ENCODE data around the gene CAPN12.
"Not testable (repeated sequence)": the region's sequence is repeated elsewhere in the genome, so short reads cannot be mapped to it uniquely, and the experiment has no call there.

Gene CAPN12

DNA sequence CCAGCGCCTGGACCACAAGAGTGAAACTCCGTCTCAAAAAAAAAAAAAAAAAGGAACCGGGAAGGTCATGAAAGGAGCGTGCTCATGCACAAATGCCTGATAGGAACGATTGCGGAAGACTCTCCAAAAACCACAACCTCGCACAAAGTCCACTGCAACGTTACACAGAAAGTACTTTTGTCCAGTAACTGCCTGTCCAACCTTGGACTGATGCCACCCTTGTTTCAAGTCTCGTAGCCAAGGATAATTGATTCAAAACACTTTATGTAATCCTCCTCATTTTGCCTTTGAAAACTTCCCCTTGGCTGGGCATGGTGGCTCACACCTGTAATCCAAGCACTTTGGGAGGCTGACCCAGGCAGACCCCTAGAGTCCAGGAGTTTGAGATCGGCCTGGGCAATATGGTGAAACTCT lies 15.3 kb upstream of the CAPN12 start:
- no peak for DNase-seq
- no peak for TF ChIP-seq GATA1 (IDR thresholded peaks at IDR 0.05; ENCODE audit: low read depth, low read length)
- TF ChIP-seq POLR2A (IDR thresholded peaks at IDR 0.05; ENCODE audit: low read length), result no peak

GRCh38 chr19:38754196-38754595 lies 9.9 kb upstream of the CAPN12 start:
- DNase-seq, result not testable (repeated sequence)

DNA sequence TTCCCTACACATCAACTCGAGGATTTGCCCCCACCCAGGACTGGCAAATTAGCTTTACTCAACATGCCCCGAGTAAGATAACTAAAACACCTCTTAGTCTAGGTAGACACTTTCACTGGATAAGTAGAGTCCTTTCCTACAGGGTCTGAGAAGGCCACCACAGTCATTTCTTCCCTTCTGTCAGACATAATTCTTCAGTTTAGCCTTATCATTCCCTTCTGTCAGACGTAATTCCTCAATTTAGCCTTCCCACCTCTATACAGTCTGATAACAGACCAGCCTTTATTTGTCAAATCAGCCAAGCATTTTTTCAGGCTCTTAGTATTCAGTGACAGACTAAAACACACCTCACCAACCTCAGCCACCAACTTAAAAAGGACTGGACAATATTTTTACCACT lies 9.5 kb upstream of the CAPN12 start:
- not testable (repeated sequence) for DNase-seq

DNA sequence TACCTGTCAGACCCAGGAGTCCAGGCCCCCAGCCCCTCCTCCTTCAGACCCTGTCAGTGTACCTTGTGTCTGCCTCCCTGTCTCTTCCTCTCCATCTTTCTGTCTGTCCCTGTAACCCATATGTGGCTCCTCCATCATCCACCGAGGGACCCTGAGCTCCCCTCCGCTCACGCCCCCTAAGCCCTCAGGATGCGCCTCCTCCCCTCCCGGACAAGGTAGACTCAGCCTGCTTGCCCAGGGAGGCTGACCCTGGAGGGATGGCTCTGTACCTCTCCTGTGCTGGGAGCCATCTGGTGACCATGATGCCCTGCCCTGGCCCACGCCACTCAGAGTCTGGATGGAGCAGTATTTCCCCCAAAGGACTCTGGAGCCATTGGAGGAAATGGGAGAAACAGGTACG lies 1.0 kb upstream of the CAPN12 start:
- DNase-seq, result no peak
- no peak for TF ChIP-seq GATA1 (IDR thresholded peaks at IDR 0.05; ENCODE audit: low read depth, low read length)
- no peak for TF ChIP-seq POLR2A (IDR thresholded peaks at IDR 0.05; ENCODE audit: low read length)

GRCh38 chr19:38744874-38745273 lies 600 bp upstream of the CAPN12 start:
- TF ChIP-seq POLR2A (IDR thresholded peaks at IDR 0.05; ENCODE audit: low read length), result no peak
- TF ChIP-seq GATA1 (IDR thresholded peaks at IDR 0.05; ENCODE audit: low read depth, low read length), result no peak

GRCh38 chr19:38743394-38744297 lies 628 bp downstream of the CAPN12 start:
- TF ChIP-seq GATA1 (IDR thresholded peaks at IDR 0.05; ENCODE audit: low read depth, low read length), result no peak
- no peak for TF ChIP-seq POLR2A (IDR thresholded peaks at IDR 0.05; ENCODE audit: low read length)
- no peak for DNase-seq

More at GRCh38 chr19:38744874-38745273, 600 bp upstream of the CAPN12 start:
- no peak for DNase-seq

GRCh38 chr19:38742906-38743305 lies 1.4 kb downstream of the CAPN12 start:
- TF ChIP-seq POLR2A (IDR thresholded peaks at IDR 0.05; ENCODE audit: low read length), result no peak
- DNase-seq, result no peak

DNA sequence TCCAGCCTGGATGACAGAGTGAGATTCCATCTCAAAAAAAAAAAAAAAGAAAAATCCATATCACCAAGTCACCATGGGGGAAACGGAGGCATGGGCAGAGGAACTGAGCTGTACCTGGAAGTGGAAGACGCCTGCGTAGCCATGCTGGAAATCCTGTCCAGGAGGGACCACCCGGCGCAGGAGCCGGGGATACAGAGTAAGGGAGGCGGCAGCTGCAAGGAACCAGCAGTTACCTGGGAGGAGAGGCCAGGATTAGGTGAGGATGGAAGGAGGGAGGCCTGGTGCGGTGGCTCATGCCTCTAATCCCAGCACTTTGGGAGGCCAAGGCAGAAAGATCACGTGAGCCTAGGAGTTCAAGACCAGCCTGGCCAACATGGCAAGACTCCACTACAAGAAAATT lies 2.0 kb downstream of the CAPN12 start:
- no peak for TF ChIP-seq POLR2A (IDR thresholded peaks at IDR 0.05; ENCODE audit: low read length)
- TF ChIP-seq GATA1 (IDR thresholded peaks at IDR 0.05; ENCODE audit: low read depth, low read length), result no peak
- DNase-seq, result no peak

DNA sequence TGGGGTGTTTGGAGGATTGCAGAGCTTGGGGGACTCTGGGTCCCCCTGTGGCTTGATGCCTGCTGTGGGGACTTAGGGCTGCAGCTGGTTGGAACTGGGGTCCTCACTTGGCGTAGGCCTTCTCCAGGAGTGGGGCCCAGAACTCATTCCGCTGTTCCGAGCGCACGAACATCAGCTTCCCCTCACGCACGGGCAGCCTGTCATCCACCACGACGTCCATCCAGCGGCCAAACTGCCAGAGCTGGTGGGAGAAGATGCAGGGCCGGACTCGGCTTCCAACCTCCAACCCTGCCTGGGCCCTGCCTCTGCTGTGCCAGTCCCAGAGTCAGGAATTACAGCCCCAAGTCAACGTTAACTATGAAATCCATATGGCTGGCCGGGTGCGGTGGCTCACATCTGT lies 2.6 kb downstream of the CAPN12 start:
- TF ChIP-seq POLR2A (IDR thresholded peaks at IDR 0.05; ENCODE audit: low read length) (no peak), GATA1 (IDR thresholded peaks at IDR 0.05; ENCODE audit: low read depth, low read length) (no peak)
- no peak for DNase-seq

GRCh38 chr19:38740932-38741331 lies 3.3 kb downstream of the CAPN12 start:
- no peak for TF ChIP-seq POLR2A (IDR thresholded peaks at IDR 0.05; ENCODE audit: low read length)
- TF ChIP-seq GATA1 (IDR thresholded peaks at IDR 0.05; ENCODE audit: low read depth, low read length), result no peak
- DNase-seq, result no peak

DNA sequence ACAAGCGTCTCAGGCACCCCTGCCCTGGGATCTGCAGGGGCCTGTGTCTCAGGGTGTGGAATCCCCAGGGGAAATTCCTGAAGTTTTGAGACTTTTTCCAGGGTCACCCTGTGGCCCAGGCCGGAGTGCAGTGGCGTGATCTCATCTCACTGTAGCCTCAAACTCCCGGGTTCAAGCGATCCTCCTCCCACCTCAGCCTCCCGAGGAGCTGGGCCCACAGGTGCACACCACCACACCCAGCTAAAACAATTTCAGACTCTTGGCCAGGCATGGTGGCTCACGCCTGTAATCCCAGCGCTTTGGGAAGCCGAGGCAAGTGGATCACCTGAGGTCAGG lies 4.0 kb downstream of the CAPN12 start:
- TF ChIP-seq POLR2A (IDR thresholded peaks at IDR 0.05; ENCODE audit: low read length), result no peak
- no peak for TF ChIP-seq GATA1 (IDR thresholded peaks at IDR 0.05; ENCODE audit: low read depth, low read length)
- DNase-seq, result no peak

- no peak for DNase-seq
- TF ChIP-seq GATA1 (IDR thresholded peaks at IDR 0.05; ENCODE audit: low read depth, low read length), result no peak
Measured at GRCh38 chr19:38739440-38740256, 4.6 kb downstream of the CAPN12 start.

DNA sequence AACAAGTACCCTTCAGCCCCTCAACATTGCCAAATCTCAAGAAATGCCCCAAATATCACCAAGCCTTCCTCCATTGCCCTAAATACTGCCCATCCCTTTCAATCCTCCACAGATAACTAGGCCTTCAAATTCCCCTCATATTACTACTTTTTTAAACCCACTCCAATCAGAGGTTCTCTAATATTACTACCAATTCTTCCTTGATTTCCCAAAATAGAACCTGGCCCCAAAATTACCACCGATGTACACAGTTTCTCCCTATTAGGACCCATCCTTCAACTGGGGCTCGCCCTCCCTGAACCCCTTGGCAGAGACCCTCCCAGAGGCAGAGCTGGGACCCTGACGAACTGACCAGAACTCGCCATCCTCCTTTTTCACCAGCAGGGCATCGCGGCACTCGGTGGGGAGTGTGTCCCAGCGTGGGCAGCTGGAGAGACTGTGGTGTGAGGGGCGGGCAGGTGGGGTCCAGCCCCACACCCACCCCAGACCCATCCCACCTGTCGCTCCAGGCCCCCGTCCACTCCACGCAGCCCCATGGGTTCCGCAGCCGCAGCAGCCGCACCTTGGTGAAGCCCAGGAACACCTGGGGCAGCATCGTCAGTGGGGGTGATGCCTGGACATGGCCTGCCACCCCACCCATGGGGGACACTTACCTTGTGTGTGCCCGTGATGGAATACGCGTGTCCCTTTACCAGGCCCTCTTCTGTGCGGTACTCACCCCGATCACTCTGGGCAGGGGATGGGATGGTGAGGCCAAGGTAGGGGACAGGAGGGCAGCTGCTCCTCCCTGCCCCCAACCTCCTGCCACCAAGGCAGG lies 6.1 kb downstream of the CAPN12 start:
- TF ChIP-seq GATA1 (IDR thresholded peaks at IDR 0.05; ENCODE audit: low read depth, low read length), result no peak
- no peak for TF ChIP-seq POLR2A (IDR thresholded peaks at IDR 0.05; ENCODE audit: low read length)
- DNase-seq, result no peak

DNA sequence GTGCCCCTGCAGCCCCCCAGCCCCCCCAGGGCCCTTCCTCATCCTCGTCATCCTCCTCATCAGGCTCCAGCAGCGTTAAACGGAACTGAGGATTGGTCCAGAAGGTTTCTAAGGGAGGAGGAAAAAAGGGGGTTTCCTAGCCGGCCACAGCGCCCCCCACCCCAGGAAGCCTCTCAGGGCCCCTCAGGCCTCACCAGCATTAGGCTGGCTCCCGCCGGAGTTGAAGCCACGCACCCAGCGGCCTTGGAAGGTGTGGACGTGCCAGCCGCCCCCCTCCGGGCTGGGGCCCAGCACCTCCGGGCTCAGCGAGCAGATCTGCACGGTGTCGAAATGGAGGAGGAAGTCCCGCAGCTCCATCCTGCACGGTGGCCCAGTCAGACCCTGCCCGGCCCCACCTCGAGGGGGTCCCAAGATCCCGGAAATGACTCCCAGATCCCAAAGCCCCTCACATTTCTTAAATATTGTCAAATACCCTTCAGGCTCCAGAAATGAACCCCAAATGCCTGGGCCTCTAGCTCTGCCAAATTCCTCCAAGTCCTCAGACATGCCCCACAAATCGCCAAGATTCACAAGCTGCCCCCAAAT lies 6.9 kb downstream of the CAPN12 start:
- DNase-seq, result no peak
- no peak for TF ChIP-seq GATA1 (IDR thresholded peaks at IDR 0.05; ENCODE audit: low read depth, low read length)
- no peak for TF ChIP-seq POLR2A (IDR thresholded peaks at IDR 0.05; ENCODE audit: low read length)
